Stimulated activated CD4-positive, alpha-beta T cell treated with anti-CD3 and anti-CD28 coated beads, Interleukin-12 subunit alpha, Interleukin-12 subunit beta, amount 100 ng/mL, for 48 hours (primary cell): ENCODE measurements around the gene ARHGAP6.

Source experiments
- DNase-seq, 3 donors: peaks; one replicate each; pipeline ENCODE4 v3.0.0-alpha.2; 2020; ENCODE audit warnings: low read depth in 2 of 3, low spot score in 1 of 3

The ARHGAP6 gene

GRCh38 chrX:11464380-11464779 lies 201.3 kb downstream of the ARHGAP6 start:
- DNase-seq: no peak

- DNase-seq: no peak
Measured at GRCh38 chrX:11462648-11463047, 203.1 kb downstream of the ARHGAP6 start.

GRCh38 chrX:11462136-11462535 lies 203.6 kb downstream of the ARHGAP6 start:
- DNase-seq: no peak

- DNase-seq: no peak
Measured at GRCh38 chrX:11461201-11462001, 204.3 kb downstream of the ARHGAP6 start.

- DNase-seq: no peak
Measured at GRCh38 chrX:11460347-11460746, 205.4 kb downstream of the ARHGAP6 start.

- no peak for DNase-seq
Measured at GRCh38 chrX:11458170-11458569, 207.6 kb downstream of the ARHGAP6 start.

- no peak for DNase-seq
Measured at GRCh38 chrX:11451151-11451550, 214.6 kb downstream of the ARHGAP6 start.

GRCh38 chrX:11450354-11450753 lies 215.4 kb downstream of the ARHGAP6 start:
- DNase-seq: no peak

GRCh38 chrX:11449613-11450012 lies 216.1 kb downstream of the ARHGAP6 start:
- no peak for DNase-seq

GRCh38 chrX:11447418-11447817 lies 218.3 kb downstream of the ARHGAP6 start:
- DNase-seq: no peak

GRCh38 chrX:11446949-11447348 lies 218.8 kb downstream of the ARHGAP6 start:
- no peak for DNase-seq

GRCh38 chrX:11446336-11446735 lies 219.4 kb downstream of the ARHGAP6 start:
- DNase-seq: no peak

GRCh38 chrX:11445540-11445939 lies 220.2 kb downstream of the ARHGAP6 start:
- DNase-seq: no peak

- no peak for DNase-seq
Measured at GRCh38 chrX:11444052-11444451, 221.7 kb downstream of the ARHGAP6 start.

GRCh38 chrX:11439846-11440245 lies 225.9 kb downstream of the ARHGAP6 start:
- no peak for DNase-seq

- no peak for DNase-seq
Measured at GRCh38 chrX:11438767-11439166, 227.0 kb downstream of the ARHGAP6 start.

GRCh38 chrX:11438380-11438723 lies 227.4 kb downstream of the ARHGAP6 start:
- no peak for DNase-seq

GRCh38 chrX:11437642-11438379 lies 227.9 kb downstream of the ARHGAP6 start:
- DNase-seq: no peak

GRCh38 chrX:11435568-11435967 lies 230.2 kb downstream of the ARHGAP6 start:
- no peak for DNase-seq

- DNase-seq: no peak
Measured at GRCh38 chrX:11434607-11435006, 231.1 kb downstream of the ARHGAP6 start.

GRCh38 chrX:11431786-11432185 lies 233.9 kb downstream of the ARHGAP6 start:
- DNase-seq: no peak

- no peak for DNase-seq
Measured at GRCh38 chrX:11430271-11430670, 235.4 kb downstream of the ARHGAP6 start.
